Transverse colon (tissue), 4 donors: ENCODE measurements around the gene TRAF2. TPM values are rescaled to one million over a fixed set of nuclear protein-coding genes. Genes with fewer than 3 reads are reported as not detected.
"Not testable (repeated sequence)": the region's sequence is repeated elsewhere in the genome, so short reads cannot be mapped to it uniquely, and the experiment has no call there.

Experiments
- DNase-seq: peaks from one replicate; pipeline ENCODE4 v3.0.0-alpha.2; 2019
- H3K27ac ChIP-seq, 4 donors: fragments of 200-600 bp; sonication (generic); 2 replicates each; pipeline ENCODE4 v1.5.1; 2016 to 2018; ENCODE audit warnings: inconsistent platforms in 4 of 4
- H3K27me3 ChIP-seq: fragments of 200-600 bp; sonication (generic); 2 replicates; pipeline ENCODE4 v1.5.1; 2017; ENCODE audit warnings: inconsistent platforms
- H3K36me3 ChIP-seq, 4 donors: fragments of 200-600 bp; sonication (generic); 2 replicates each; pipeline ENCODE4 v1.5.1; 2017 to 2019; ENCODE audit warnings: inconsistent platforms in 4 of 4
- H3K4me1 ChIP-seq, 4 donors: fragments of 200-600 bp; sonication (generic); 2 replicates each; pipeline ENCODE4 v1.5.1; 2017 to 2020; ENCODE audit warnings: inconsistent platforms in 4 of 4
- H3K4me3 ChIP-seq, 4 donors: fragments of 200-600 bp; sonication (generic); 1 replicate in 1 of 4; 2 replicates in 3 of 4; pipeline versions ENCODE4 v1.5.1 to v1.6.1; 2017 to 2019; ENCODE audit warnings: inconsistent platforms in 4 of 4
- H3K9me3 ChIP-seq, 2 donors: fragments of 200-600 bp; sonication (generic); 2 replicates each; pipeline ENCODE4 v1.5.1; 2017 to 2019; ENCODE audit warnings: inconsistent platforms in 2 of 2
- CTCF ChIP-seq, 5 experiments: fragments of 200-600 bp in 3 of 5; fragments of 450-650 bp in 2 of 5; sonication (generic) in 3 of 5; IDR thresholded peaks; 1 replicate in 2 of 5; 2 replicates in 3 of 5; pipeline ENCODE4 v1.5.1; 2016 to 2017; ENCODE audit warnings: antibody characterized with exemption in 5 of 5, inconsistent platforms in 3 of 5, mild to moderate bottlenecking in 2 of 5, moderate library complexity in 1 of 5
- EP300 ChIP-seq: sonication (generic); formaldehyde crosslinking; IDR thresholded peaks from one replicate; pipeline ENCODE4 v1.6.1; 2017; ENCODE audit warnings: antibody characterized with exemption, low read depth
- POLR2A ChIP-seq: fragments of 450-650 bp; IDR thresholded peaks from one replicate; pipeline ENCODE4 v1.6.1; 2016; ENCODE audit warnings: antibody characterized with exemption, mild to moderate bottlenecking, moderate library complexity
- POLR2AphosphoS5 ChIP-seq, 3 donors: sonication (generic); formaldehyde crosslinking; IDR thresholded peaks; one replicate each; pipeline ENCODE4 v1.6.1; 2016; ENCODE audit warnings: antibody characterized with exemption in 3 of 3
- WGBS, 2 donors: methylation state at CpG; one replicate each; pipeline ENCODE4 v1.1.5; 2018; ENCODE audit warnings: low coverage in 1 of 2; 5-methylcytosine and 5-hydroxymethylcytosine counted together
- in situ Hi-C, 4 donors: fragments of 200-750 bp; cut with MboI; loops; one replicate each; pipeline versions ENCODE4 v1.15.0 to v1.15.1; 2017; ENCODE audit warnings: low sequenced_read_pairs in 3 of 4, low pct_ligation_motif_present in 1 of 4, low pct_unique_long_range_greater_than_20kb in 1 of 4
- intact Hi-C: fragments of 100-400 bp; cut with DNase I; formaldehyde crosslinking; loops from one replicate; pipeline ENCODE4 v1.15.1; 2023; ENCODE audit warnings: low total_unique reads
- total RNA-seq, 4 donors: library from RNA; depleted of rRNA; stranded (reverse); fragments of >200 nt; gene quantifications; one replicate each; pipeline ENCODE4 v1.1.0, GENCODE V29; 2016

TRAF2 gene
- total RNA-seq, 4 donors from 2014 or later = 12.5 to 60.6 (median 13.8) TPM

DNA sequence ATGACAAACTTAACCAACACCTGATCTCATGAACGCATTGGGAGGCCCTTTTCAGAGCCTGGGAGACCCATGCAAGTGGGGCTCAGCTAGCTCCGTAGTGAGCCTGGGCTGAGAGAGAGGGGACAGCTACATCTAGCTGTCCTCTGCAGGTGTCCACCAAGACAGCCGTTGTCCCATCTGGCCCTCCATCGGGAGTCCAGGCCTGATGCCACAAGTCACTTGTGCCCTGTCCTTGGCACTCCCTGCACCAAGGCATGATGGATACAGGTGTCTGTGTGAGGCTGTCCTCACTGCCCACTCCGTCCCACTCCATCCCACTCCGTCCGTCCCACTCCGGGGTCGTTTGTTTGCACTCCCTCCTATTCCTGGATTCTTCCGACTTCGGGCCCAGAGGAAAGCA lies 17.7 kb upstream of the TRAF2 start:
- Histone ChIP-seq H3K9me3 (no peaks in the 10 kb centered on the region), H3K4me1 (peaks cover 7 to 29% (median 20%) of the 10 kb centered on the region in 4 donors), H3K4me3 (no peak overlapping the region), H3K27me3 (no peaks in the 10 kb centered on the region), H3K36me3 (peaks cover 0 to under 1% (median 0%) of the 10 kb centered on the region in 4 donors), H3K27ac (no peak overlapping the region)
- TF ChIP-seq EP300 = no peak
- TF ChIP-seq POLR2A = no peak
- no peak for TF ChIP-seq CTCF (IDR thresholded peaks at IDR 0.05)
- no peak for TF ChIP-seq POLR2AphosphoS5 (IDR thresholded peaks at IDR 0.05)
- intact Hi-C loops (loop anchor here (10.0 kb wide), 1 partner anchor 76 kb away; the partner anchor contains the start of genes C8G and FBXW5), in situ Hi-C loops (no loop called here)
- DNase-seq = no peak
- 89% methylated on average over 11 of the region's 11 CpGs; no CpG with 5 or more reads in 1 of the 2 donors for WGBS, 2 donors

GRCh38 chr9:136869611-136870010 lies 16.7 kb upstream of the TRAF2 start:
- H3K4me3 ChIP-seq, H3K27ac ChIP-seq, in situ Hi-C loops, H3K27me3 ChIP-seq, DNase-seq, H3K9me3 ChIP-seq, H3K36me3 ChIP-seq: not testable (repeated sequence)
- whole genome bisulfite sequencing, 2 donors = 86 to 90% methylated on average over 1 to 2 of the region's 2 CpGs
- H3K4me1 ChIP-seq = peaks cover 0 to 19% (median 16%) of the 10 kb centered on the region in 4 donors
- intact Hi-C loops = loop anchor here (10.0 kb wide), 1 partner anchor 75 kb away; the partner anchor contains the start of genes C8G and FBXW5

- no peak for DNase-seq
- WGBS, 2 donors = 93 to 95% methylated on average over 3 to 6 of the region's 6 CpGs
- TF ChIP-seq CTCF (IDR thresholded peaks at IDR 0.05) (no peak), POLR2AphosphoS5 (IDR thresholded peaks at IDR 0.05) (no peak), POLR2A (no peak), EP300 (no peak)
- in situ Hi-C loops = no loop called here
- Histone ChIP-seq H3K27ac (no peak overlapping the region), H3K4me1 (no peaks in the 10 kb centered on the region), H3K36me3 (no peaks in the 10 kb centered on the region), H3K4me3 (no peak overlapping the region), H3K9me3 (no peaks in the 10 kb centered on the region), H3K27me3 (no peaks in the 10 kb centered on the region)
- intact Hi-C loops = no loop called here
Measured at GRCh38 chr9:136875155-136875554, 11.2 kb upstream of the TRAF2 start.

DNA sequence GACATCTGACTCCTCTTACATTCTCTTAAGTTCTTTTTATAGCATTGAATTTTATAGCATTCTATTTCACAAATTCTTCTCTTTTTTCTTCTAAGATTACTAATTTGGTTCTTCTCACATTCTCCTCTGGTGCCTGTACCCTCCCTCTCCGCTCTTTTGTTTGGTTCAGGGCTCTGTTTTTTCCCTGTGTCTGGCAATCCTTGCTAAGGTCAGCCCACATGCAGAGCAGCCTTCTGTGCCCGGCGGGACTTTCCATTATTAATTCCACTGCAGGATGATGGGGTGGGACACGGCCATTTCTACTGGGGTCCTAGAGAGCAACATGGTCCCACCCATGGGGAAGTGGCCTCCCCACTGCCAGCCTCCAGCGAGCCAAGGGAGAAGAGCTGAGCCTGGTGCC lies 9.8 kb upstream of the TRAF2 start:
- H3K36me3 ChIP-seq = no peaks in the 10 kb centered on the region
- H3K4me1 ChIP-seq = peaks cover 0 to 4% (median 1%) of the 10 kb centered on the region in 4 donors
- in situ Hi-C loops (no loop called here), intact Hi-C loops (no loop called here)
- H3K27ac ChIP-seq = no peak overlapping the region
- 79 to 100% methylated on average over 1 to 5 of the region's 5 CpGs for WGBS, 2 donors
- no peaks in the 10 kb centered on the region for H3K27me3 ChIP-seq
- no peaks in the 10 kb centered on the region for H3K9me3 ChIP-seq
- TF ChIP-seq CTCF (IDR thresholded peaks at IDR 0.05) (no peak), POLR2AphosphoS5 (IDR thresholded peaks at IDR 0.05) (no peak), EP300 (no peak), POLR2A (no peak)
- no peak for DNase-seq
- H3K4me3 ChIP-seq = no peak overlapping the region

- intact Hi-C loops = no loop called here
- H3K27ac ChIP-seq = no peak overlapping the region
- H3K4me3 ChIP-seq = no peak overlapping the region
- 77% methylated on average over 3 to 11 of the region's 11 CpGs for WGBS, 2 donors
- H3K36me3 ChIP-seq = no peaks in the 10 kb centered on the region
- peaks cover 0 to 26% (median 16%) of the 10 kb centered on the region in 4 donors for H3K4me1 ChIP-seq
- TF ChIP-seq POLR2A (no peak), POLR2AphosphoS5 (IDR thresholded peaks at IDR 0.05) (no peak), EP300 (no peak), CTCF (IDR thresholded peaks at IDR 0.05) (no peak)
- H3K27me3 ChIP-seq = no peaks in the 10 kb centered on the region
- no peaks in the 10 kb centered on the region for H3K9me3 ChIP-seq
- in situ Hi-C loops = no loop called here
- no peak for DNase-seq
Measured at GRCh38 chr9:136880651-136881050, 5.7 kb upstream of the TRAF2 start.
